ENCODE data around the gene STYK1. TPM values are rescaled to one million over a fixed set of nuclear protein-coding genes. Genes with fewer than 3 reads are reported as not detected.

STYK1 gene
- total and polyA plus RNA-seq, 10 of the 15 experiments (the other 5 are each of a cell fraction or from before 2014, with no cell fraction given), result 0.62 to 1.2 (median 0.82) TPM; not detected in 1

DNA sequence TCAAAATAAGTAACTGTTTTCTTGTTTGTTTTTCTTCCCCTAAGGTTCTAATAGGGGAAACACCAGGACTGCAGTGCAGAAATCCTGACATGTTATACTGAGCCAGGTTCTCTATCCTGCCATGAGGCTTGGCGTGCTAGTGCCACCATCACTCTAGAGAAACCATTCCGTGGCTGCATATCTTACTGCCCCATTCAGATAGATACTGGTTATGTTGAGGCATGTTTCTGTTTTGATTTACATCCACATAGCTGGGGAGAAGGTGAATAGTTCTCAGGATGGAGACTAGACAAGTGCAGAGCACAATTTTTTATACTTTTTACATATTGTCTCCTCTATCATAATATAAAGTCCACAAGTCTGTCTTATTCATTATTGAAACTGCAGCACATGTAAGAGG, 72.0 kb downstream of the STYK1 start:
- intact Hi-C loops (cut with micrococcal nuclease; ENCODE audit: unreplicated experiment), result loop anchor here (10.0 kb wide), 1 partner anchor 123 kb away; the partner anchor contains the start of gene YBX3
- Histone ChIP-seq H3K27me3 (replicated peaks in 1 of 2; ENCODE audit: control insufficient read depth in 2 of 2, insufficient read depth in 2 of 2, low read length in 1 of 2) (no peaks in the 10 kb centered on the region), H4K20me1 (ENCODE audit: control insufficient read depth, insufficient read depth) (no peaks in the 10 kb centered on the region), H3K36me3 (ENCODE audit: control insufficient read depth in 2 of 2, insufficient read depth in 2 of 2, low read length in 1 of 2) (no peaks in the 10 kb centered on the region), H3K79me2 (ENCODE audit: control insufficient read depth, insufficient read depth, low read length) (no peaks in the 10 kb centered on the region), H3K9ac (ENCODE audit: control insufficient read depth, insufficient read depth, low read length) (no peak overlapping the region), H3K4me3 (no peak overlapping the region), H2AFZ (ENCODE audit: control insufficient read depth, low read depth, low read length) (no peak overlapping the region), H3K4me1 (ENCODE audit: control insufficient read depth, insufficient read depth, low read length) (no peaks in the 10 kb centered on the region), H3K9me3 (replicated peaks; ENCODE audit: control insufficient read depth, insufficient read depth, low read length) (no peaks in the 10 kb centered on the region), H3K27ac (ENCODE audit: control insufficient read depth, insufficient read depth) (no peak overlapping the region), H3K4me2 (ENCODE audit: control insufficient read depth, insufficient read depth) (no peak overlapping the region)
- no peak for TF ChIP-seq ZNF207 (IDR thresholded peaks at IDR 0.05; ENCODE audit: borderline replicate concordance)
- no peak for TF ChIP-seq MXI1 (IDR thresholded peaks at IDR 0.05; ENCODE audit: low read depth, low read length)
- TF ChIP-seq IKZF1 (conservative IDR thresholded peaks at IDR 0.05), result no peak
- TF ChIP-seq TCF7 (IDR thresholded peaks at IDR 0.05; ENCODE audit: borderline replicate concordance), result no peak
- TF ChIP-seq EGR1 (IDR thresholded peaks at IDR 0.05; ENCODE audit: borderline replicate concordance in 1 of 2, low read depth in 2 of 2, low read length in 2 of 2), result no peak
- no peak for TF ChIP-seq NFYA (IDR thresholded peaks at IDR 0.05; ENCODE audit: borderline replicate concordance, low read depth, low read length)
- no peak for TF ChIP-seq FOS (IDR thresholded peaks at IDR 0.05; ENCODE audit: borderline replicate concordance, extremely low read depth, insufficient read length)
- TF ChIP-seq SIN3A (IDR thresholded peaks at IDR 0.05; ENCODE audit: low read depth, low read length), result no peak
- TF ChIP-seq, protein P1, sequence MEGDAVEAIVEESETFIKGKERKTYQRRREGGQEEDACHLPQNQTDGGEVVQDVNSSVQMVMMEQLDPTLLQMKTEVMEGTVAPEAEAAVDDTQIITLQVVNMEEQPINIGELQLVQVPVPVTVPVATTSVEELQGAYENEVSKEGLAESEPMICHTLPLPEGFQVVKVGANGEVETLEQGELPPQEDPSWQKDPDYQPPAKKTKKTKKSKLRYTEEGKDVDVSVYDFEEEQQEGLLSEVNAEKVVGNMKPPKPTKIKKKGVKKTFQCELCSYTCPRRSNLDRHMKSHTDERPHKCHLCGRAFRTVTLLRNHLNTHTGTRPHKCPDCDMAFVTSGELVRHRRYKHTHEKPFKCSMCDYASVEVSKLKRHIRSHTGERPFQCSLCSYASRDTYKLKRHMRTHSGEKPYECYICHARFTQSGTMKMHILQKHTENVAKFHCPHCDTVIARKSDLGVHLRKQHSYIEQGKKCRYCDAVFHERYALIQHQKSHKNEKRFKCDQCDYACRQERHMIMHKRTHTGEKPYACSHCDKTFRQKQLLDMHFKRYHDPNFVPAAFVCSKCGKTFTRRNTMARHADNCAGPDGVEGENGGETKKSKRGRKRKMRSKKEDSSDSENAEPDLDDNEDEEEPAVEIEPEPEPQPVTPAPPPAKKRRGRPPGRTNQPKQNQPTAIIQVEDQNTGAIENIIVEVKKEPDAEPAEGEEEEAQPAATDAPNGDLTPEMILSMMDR (IDR thresholded peaks at IDR 0.05 in 2 of 3, conservative IDR thresholded peaks at IDR 0.05 in 1 of 3; ENCODE audit: control insufficient read depth in 2 of 3, extremely low read depth in 1 of 3, insufficient read depth in 1 of 3, low read depth in 3 of 3, low read length in 3 of 3), result no peak
- no peak for TF ChIP-seq CHD4 (IDR thresholded peaks at IDR 0.05)
- no peak for FAIRE-seq
- in situ Hi-C loops (cut with MboI), result no loop called here
- BruUV-seq (replicated peaks), result no TSS peak
- DNase-seq (ENCODE audit: low read depth, low spot score), result no peak
- CTCF ChIA-PET, result no interaction called here
- ATAC-seq, result no peak
- POLR2A ChIA-PET, result no interaction called here
- RAD21 ChIA-PET (ENCODE audit: unreplicated experiment), result no interaction called here
- 92% methylated on average over 2 of the region's 2 CpGs for WGBS (ENCODE audit: insufficient coverage, insufficient replicate concordance, low lambda C conversion rate, missing lambda C conversion rate)
- SMC1A ChIA-PET (ENCODE audit: uncharacterized antibody, unreplicated experiment), result interaction anchor here (1.2 kb wide), 1 partner anchor 73 kb away, joined by 3 read pairs; no protein-coding TSS in a partner anchor

Measured in GM12878 (cell line).